Inferior parietal cortex (tissue), 1 donor: ENCODE measurements around the gene NCK2.

Experiments used
- DNase-seq: peaks from one replicate; pipeline ENCODE4 v3.0.0-alpha.2; 2016; ENCODE audit errors: extremely low spot score

The NCK2 gene

GRCh38 chr2:105734762-105735538, 9.8 kb upstream of the NCK2 start:
- no peak for DNase-seq

- DNase-seq = no peak
Measured at GRCh38 chr2:105736145-105736544, 8.6 kb upstream of the NCK2 start.

- DNase-seq = no peak
Measured at GRCh38 chr2:105737980-105738657, 6.6 kb upstream of the NCK2 start.

GRCh38 chr2:105738658-105739241, 6.0 kb upstream of the NCK2 start:
- no peak for DNase-seq

GRCh38 chr2:105739426-105739825, 5.3 kb upstream of the NCK2 start:
- no peak for DNase-seq

GRCh38 chr2:105739944-105740530, 4.7 kb upstream of the NCK2 start:
- no peak for DNase-seq

GRCh38 chr2:105741174-105741573, 3.5 kb upstream of the NCK2 start:
- no peak for DNase-seq

- no peak for DNase-seq
Measured at GRCh38 chr2:105741617-105742016, 3.1 kb upstream of the NCK2 start.

- DNase-seq = no peak
Measured at GRCh38 chr2:105744091-105744908, 412 bp upstream of the NCK2 start.

GRCh38 chr2:105746177-105747080, 1.7 kb downstream of the NCK2 start:
- no peak for DNase-seq

- no peak for DNase-seq
Measured at GRCh38 chr2:105747254-105747894, 2.7 kb downstream of the NCK2 start.

- no peak for DNase-seq
Measured at GRCh38 chr2:105747991-105748390, 3.3 kb downstream of the NCK2 start.

- DNase-seq = no peak
Measured at GRCh38 chr2:105748566-105748965, 3.9 kb downstream of the NCK2 start.

- no peak for DNase-seq
Measured at GRCh38 chr2:105749583-105750400, 5.1 kb downstream of the NCK2 start.

GRCh38 chr2:105750735-105751134, 6.0 kb downstream of the NCK2 start:
- DNase-seq = no peak

GRCh38 chr2:105751272-105751671, 6.6 kb downstream of the NCK2 start:
- no peak for DNase-seq

GRCh38 chr2:105752691-105753358, 8.1 kb downstream of the NCK2 start:
- no peak for DNase-seq

GRCh38 chr2:105753380-105753779, 8.7 kb downstream of the NCK2 start:
- DNase-seq = no peak

GRCh38 chr2:105754011-105754410, 9.3 kb downstream of the NCK2 start:
- DNase-seq = no peak
